ENCODE data around the gene HSPA1A. TPM values are rescaled to one million over a fixed set of nuclear protein-coding genes. Genes with fewer than 3 reads are reported as not detected.
"Not testable (repeated sequence)": the region's sequence is repeated elsewhere in the genome, so short reads cannot be mapped to it uniquely, and the experiment has no call there.

HSPA1A gene
- total RNA-seq, 1 donor from 2014 or later: 159 TPM

DNA sequence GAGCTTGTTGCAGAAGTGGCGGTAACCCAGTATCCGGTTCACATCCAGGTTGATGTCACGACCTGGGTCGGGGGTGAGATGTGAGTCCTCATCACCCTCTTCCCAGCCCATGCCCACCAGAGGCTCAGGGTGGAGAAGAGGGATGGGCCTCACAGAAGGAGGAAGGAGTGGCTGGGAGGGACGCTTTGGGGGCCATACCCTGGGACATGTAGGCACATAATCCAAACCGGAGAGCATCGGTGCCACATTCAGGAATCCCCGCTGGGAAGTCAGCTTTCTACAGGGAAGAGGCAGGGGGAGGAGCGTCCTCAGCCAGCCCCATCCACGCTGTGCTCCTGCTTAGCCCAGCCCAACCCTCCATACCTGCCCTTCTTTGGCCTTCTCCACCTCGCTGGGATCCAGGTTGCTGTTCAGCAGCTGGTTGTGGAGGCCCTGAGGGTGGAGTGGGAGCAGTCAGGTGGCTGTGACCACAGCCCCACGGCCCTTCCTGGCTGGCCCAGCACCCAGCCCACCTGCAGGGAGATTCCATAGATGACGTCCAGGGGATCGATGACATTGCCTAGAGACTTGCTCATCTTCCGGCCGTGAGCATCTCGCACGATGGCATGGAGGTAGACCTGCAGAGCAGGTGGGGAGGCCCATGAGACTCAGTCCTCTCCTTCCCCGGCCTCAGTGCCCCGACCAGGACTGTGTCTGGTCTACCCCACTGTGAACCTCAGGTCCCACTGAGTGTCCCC lies 34.7 kb upstream of the HSPA1A start:
- intact Hi-C loops (cut with micrococcal nuclease): no loop called here

DNA sequence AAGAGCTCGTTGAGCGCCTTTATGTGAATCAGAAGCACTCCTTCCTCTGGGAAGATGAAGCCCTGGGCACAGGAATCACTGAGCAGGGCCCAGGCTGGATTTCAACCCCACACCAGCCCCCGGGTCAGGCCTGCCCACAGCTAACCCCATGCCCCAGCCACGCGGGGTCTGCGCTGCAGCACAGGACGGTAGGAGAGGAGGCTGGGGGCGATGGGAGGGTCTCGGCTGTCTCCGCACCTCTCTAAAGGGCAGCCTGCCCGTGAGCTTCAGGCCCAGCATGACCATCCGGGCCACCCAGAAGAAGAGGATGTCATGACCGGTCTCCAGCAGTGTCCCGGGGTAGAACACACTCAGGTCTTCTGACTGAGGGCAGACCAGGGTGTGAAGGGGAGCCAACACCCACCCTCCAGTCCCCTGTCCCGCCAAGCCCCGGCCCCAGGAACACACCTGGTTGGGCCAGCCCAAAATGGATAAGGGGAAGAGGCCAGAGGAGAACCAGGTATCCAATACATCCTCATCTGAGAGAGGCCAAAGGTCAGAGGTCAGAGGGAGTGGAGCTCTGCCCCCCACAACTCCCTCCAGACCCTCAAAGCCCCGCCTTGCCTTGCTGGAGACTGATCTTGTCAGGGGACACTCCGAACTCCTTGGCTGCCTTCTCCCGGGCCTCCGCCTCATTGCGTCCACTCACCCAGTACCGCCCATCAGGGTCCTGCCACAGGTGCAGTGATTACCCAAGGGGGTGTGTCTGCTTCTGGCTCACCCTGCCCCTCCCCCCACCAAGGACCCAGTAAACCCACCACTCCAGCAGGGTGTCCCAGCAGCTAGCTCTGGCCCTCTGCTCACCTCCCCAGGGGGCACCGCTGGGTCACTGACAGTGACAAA lies 33.9 kb upstream of the HSPA1A start:
- intact Hi-C loops (cut with micrococcal nuclease): no loop called here

DNA sequence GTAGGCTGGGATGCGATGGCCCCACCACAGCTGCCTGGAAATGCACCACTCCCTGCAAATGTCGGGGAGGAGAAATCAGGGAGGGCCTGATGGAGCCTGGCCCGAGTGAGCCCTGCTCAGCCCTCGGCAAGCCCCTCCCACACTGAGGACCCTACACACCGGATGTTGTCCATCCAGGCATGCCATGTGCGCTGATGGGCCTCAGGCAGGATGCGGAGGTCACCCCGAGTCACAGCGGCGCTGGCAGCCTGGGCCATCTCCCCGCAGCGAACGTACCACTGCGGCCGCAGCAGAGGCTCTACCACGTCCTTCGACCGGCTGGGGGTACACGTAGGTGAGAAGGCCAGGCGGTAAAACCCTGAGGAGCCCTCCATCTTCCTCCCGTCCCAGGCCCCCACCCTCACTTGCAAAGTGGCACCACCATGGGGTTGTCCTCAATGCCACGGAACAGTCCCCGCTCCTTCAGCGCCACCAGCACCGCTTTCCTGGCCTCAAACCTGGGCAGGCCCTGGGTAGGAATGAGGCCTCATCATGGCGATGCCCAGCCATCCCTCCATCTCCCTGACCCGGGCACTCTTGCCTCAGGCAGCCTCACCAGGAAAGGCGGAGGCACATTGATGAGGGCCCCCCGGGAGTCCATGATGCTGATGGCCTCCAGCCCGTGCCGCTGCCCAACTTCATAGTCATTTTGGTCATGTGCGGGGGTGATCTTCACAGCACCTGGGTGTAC lies 33.1 kb upstream of the HSPA1A start:
- intact Hi-C loops (cut with micrococcal nuclease): no loop called here

DNA sequence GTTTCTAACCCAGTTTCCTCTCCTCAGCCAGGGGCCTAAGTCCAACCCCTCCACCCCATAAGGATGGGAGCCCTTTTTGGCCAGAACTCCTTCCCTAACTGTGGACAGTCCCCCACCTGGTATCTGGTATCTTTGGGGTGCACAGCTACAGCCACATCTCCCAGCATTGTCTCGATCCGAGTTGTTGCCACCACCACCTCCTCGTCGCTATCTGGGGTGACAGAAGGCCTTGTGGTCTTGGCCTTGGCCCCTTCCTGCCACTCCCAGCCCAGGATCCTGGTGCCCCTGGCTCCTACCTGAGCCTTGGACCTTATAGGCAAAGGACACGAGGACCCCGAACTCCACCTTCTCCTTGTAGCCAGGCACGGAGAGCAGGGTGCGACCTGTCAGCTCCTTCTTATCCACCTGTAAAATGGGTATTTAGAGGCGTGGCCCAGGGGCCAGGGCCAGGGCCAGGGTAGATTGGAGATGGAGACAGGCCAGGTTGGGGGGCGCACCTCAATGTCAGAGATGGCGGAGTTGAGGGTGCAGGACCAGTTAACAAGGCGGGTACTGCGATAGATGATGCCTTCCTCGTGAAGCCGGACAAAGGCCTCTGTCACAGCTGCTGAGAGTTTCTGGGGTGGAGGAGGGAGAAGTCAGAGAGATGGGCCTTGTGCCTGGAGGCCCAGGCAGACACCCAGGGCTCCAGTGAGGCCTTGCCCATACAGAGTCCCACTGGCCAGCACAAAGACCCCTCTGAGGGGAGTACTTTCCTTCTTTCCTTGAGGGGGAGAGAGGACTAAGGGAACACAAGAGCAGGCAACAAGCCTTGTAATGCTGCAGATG lies 31.0 kb upstream of the HSPA1A start:
- intact Hi-C loops (cut with micrococcal nuclease): no loop called here

DNA sequence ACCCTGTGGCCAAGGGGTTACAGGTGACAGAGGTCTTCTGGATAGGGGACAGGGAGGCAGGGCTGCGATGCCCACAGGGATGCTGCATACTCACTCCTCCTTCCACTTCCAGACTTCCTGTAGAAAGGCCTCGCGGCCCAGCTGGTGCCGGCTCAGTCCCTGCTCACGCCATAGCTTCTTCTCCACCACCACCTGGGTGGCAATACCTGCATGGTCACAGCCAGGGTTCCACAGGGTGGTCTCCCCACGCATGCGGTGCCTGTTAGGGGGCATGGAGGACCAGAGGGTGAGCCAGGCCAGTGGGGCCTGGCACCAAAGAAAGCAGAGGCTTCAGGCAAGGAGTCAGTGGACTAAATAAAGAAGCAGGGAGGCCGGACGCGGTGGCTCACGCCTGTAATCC lies 29.9 kb upstream of the HSPA1A start:
- intact Hi-C loops (cut with micrococcal nuclease): no loop called here

DNA sequence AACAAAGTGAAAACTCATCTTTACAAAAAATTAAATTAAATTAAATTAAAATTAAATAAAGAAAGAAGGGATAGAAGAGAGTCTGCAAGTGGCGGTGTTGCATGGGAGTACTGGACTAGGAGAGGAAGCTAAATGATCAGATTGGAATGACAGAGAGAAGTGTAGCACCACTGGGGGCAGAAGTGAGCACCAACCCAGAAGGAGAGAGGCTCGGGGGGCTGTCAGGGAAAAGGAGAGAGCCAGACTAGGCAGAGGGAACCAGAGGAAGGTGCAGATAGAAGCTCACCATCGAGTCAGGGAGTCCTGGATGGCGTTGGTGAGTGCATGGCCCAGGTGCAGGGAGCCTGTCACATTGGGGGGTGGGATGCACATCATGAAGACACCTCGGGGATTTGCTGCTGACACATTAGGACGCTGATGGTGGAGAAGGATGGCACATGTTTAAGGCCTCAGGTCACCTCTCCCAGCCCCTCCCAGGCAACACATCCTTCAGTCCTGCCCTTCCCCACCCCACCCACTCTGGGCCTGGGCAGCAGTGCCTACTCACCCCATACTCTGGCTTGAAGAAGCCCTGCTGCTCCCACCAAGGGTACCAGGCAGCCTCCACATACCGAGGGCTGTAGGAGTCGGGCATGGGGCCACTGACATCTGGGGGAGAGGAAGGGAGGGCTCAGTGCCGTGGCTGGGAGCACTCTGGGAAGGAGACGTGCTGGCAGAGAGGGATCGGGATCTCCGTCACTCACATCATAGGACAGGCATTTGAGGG lies 23.8 kb upstream of the HSPA1A start:
- intact Hi-C loops (cut with micrococcal nuclease): loop anchor here (10.0 kb wide), 1 partner anchor 297 kb away; the partner anchor contains the start of gene MICB

DNA sequence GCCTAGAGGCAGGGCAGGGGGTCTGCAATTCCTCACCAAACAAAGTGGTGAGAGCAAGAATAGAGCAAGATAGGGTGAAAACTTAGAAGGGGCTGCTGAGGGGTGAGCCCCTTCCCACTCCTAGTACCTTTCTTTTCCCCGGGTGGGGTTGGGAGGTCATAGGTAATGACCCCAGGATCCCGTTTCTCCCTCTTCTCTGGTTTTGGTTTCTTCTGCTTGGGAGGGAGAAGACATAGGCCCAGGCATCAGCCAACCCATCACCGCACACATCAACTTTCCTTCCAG lies 23.3 kb upstream of the HSPA1A start:
- intact Hi-C loops (cut with micrococcal nuclease): loop anchor here (10.0 kb wide), 1 partner anchor 297 kb away; the partner anchor contains the start of gene MICB

DNA sequence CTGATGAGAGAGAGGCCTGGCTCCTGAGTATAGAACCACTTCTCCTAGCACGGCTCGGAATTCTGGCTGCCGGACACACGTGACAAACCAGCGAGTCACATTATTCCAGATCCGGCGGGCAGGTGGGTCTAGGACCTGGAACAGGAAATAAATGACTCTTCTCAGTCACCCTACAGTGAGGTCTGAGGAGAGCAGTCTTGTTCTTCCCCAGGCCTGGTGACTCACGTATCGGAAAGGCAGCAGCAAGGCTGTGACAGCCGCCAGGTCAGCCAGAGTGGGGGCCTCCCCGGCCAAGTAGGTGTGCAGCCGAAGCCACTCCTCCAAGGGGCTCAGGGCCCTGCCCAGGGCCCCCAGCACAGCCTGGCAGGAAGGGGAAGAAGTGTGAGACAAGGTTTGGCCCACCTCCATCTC lies 22.6 kb upstream of the HSPA1A start:
- intact Hi-C loops (cut with micrococcal nuclease): loop anchor here (10.0 kb wide), 1 partner anchor 298 kb away; the partner anchor contains the start of gene MICB

DNA sequence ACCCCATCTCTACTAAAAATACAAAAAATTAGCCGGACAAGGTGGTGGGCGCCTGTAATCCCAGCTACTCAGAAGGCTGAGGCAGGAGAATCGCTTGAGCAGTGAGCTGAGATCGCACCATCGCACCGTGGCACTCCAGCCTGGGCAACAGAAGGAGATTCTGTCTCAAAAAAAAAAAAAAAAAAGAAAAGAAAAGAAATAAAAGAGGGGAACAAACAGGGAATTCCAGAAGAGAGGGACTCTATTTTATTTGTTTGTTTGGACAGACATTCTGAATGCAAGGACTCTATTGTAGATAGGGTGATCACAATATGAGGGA lies 21.5 kb upstream of the HSPA1A start:
- intact Hi-C loops (cut with micrococcal nuclease): loop anchor here (1.0 to 10.0 kb wide), 3 partner anchors 17 to 299 kb away; partner anchors contain the start of genes MICB, NEU1 and VWA7

DNA sequence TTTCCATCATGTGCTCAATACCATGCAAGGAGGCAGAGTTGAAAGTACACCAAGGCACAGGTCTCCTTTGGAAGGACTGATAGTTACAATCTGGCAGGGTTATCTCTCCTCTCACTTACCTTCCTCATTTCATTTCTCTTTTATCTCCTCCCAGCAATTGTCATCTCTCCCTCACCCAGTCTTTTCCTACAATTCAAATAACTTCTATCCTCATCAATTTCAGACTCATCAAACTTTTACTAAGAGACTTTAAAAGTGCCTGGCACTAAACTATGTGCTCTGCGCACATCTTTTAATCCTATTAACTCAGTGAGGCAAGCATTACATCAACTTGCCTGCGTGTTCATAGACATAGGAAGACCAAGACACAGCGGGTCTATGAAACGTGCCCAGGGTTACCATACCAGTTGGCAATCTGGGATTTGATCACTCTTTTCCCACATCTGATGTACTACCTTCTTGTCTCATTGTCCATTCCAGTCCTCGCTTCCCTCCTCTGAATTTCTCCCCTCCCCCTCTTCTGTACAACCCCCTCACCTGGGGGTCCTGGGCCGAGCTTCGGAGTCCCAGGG lies 21.0 kb upstream of the HSPA1A start:
- intact Hi-C loops (cut with micrococcal nuclease): loop anchor here (1.0 to 10.0 kb wide), 3 partner anchors 17 to 300 kb away; partner anchors contain the start of genes MICB, NEU1 and VWA7

DNA sequence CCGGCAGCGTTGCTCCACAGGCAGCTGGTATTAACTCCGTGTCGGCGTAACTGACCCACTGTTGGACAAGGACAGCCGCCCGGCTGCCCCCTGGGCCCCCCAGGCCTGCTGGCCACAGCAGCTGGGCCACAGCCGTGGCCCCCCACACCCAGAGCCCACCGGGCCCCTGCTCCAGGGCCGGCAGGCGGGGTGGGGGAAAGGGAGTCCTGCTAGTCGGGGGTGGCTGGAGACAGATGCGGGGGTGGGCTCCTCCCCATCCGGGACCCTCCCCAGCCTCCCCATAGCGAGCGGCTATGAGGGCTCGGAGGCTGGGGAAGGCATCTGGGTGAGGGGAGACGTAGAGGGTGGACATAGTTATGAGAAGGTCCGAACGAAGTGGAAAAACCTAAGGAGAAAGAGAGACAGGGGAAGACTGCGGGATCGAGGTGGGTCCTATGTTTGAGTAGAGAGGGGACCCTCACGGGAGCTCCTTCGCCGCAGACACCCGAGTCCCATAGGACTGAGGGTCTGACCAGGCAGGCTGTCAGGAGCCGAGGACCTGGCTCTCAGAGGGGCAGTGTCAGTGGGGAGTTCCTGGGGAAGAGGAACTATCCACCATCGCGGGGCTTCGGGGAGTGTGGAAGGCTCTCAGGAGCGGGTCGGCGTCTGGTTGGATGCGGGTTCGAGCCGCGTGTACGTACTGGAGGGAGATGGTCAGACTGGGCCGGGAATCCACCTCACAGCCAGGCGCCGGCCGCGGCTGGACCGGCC lies 20.3 kb upstream of the HSPA1A start:
- intact Hi-C loops (cut with micrococcal nuclease): loop anchor here (1.0 to 10.0 kb wide), 6 partner anchors 18 to 300 kb away; partner anchors contain the start of genes MICB, NEU1, SKIC2 and VWA7

DNA sequence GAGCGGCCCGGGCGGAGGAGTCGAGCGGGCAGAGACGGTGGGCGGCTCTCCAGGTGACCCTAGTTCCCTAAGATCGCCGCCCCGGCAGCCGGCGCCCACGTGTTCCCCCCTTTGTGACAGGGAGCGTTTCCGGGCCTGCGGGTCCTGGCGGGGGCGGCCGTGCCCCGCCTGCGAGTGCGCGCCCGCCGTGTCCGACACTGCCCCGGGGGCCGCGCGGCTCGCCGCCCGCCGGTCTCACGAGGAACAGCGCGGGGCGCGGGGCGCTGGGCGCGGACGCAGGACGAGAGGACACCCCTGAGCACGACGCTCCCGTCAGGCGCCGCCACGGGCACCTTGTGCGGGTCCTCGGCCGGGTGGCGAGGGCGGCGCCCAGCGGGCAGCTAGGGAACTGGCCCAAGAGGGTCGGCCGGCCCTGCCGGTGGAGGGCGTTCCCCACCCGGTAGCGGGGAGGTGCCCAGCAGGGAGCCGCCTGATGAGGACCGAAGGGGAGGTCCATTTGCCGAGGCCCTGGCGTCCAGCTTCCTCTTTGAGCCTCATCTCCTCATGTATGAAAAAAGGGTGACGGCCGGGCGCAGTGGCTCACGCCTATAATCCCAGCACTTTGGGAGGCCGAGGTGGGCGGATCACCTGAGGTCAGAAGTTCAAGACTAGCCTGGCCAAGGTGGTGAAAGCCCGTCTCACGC lies 19.6 kb upstream of the HSPA1A start, which contains the start of gene VARS1:
Gene VARS1 (minus strand): TSS at position 137 of the 683 bp plus-strand sequence. CDS start 535 bp downstream, outside the sequence.
- intact Hi-C loops (cut with micrococcal nuclease): loop anchor here (1.0 to 10.0 kb wide), 6 partner anchors 19 to 301 kb away; partner anchors contain the start of genes HSPA1A, HSPA1L, MICB and NEU1

DNA sequence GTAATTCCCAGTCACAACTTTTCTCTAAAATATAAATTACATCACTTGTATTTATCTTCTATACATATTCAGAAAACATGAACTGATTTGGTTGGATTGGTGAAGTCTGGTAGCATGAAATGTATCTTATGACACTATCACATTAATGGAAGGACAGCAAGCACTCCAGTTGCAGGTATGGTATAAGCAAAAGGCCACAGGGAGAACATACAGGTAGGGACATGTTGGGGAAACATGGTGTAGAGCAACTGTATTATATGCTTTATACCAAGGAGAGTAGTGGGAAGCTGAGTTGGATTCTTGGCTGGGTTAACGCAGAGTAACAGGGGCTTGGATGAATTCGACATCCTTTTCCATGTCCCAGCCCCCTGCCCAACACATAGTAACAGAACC lies 18.4 kb upstream of the HSPA1A start:
- intact Hi-C loops (cut with micrococcal nuclease): loop anchor here (1.0 to 10.0 kb wide), 5 partner anchors 9 to 302 kb away; partner anchors contain the start of genes ABHD16A, HSPA1A, HSPA1L and LSM2

DNA sequence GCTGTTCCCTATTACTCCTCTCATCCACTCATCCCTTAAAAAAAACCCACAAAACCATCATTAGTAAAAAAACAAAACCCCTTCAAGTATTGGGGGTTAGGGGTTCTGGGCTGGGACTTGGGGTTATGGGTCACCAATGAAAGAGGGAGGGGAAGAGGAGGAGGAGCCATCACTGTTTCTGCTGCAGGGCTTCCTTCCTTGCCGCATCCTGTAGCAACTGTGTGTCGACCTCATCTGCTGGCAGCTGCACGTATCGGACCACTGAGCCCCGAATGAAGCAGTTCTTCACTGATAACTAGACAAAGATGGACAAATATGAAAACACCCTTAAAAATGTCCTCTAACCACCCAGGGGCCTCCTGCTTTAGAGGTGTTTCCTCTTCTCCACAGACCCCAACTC lies 17.8 kb upstream of the HSPA1A start:
- intact Hi-C loops (cut with micrococcal nuclease): loop anchor here (1.0 to 10.0 kb wide), 5 partner anchors 9 to 303 kb away; partner anchors contain the start of genes ABHD16A, HSPA1A, HSPA1L and LSM2

DNA sequence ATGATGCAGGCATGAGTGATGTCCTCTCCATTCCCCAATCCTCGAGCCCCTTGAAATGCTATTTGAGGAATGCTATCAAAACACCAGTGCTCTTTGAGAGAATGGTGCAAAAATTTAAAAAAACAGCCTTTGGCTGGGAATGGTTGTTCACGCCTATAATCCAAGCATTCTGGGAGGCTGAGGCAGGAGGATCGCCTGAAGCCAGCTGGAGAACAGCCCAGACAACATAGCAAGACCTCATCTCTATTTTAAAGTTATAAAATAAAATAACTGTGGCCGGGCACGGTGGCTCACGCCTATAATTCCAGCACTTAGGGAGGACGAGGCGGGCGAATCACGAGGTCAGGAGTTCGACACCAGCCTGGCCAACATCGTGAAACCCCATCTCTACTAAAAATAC lies 15.6 kb upstream of the HSPA1A start:
- intact Hi-C loops (cut with micrococcal nuclease): loop anchor here (10.0 kb wide), 1 partner anchor 305 kb away; the partner anchor contains the start of gene MICB

DNA sequence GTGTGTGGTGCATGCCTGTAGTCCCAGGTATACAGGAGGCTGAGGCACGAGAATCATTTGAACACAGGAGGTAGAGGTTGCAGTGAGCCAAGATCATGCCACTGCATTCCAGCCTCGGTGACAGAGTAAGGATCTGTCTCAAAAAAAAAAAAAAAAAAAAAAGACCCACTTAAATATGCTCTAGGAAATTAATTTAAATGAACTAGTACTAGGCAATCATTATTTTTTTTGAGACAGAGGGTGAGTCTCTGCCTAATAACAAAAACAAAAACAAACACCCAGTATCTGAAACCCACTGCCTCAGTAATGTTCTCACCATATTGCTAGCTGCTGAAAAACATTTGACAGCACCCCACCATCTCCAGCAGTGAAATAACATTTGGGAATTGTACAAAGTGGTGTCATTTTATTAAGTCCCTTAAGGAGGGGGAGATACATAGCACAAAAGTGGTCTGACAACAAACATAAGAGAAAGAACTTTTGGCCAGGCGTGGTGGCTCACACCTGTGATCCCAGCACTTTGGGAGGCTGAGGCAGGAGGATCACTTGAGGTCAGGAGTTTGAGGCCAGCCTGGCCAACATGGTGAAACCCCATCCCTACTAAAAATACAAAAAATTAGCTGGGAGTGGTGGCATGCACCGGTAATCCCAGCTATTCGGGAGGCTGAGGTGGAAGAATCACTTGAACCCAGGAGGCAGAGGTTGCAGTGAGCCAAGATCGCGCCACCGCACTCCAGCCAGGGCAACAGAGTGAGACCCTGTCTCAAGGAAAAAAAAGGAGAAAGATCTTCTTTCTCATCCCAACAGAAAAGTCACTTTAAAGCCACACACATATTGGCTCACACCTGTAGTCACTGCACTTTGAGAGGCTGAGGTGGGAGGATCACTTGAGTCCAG lies 14.1 kb upstream of the HSPA1A start:
- intact Hi-C loops (cut with micrococcal nuclease): not testable (repeated sequence)

Measured in T-helper 1 cell treated with Interleukin-12 subunit alpha and Interleukin-12 subunit beta and Interleukin-4 antibody, amounts not matched to agents 30 ng/mL and 1 ng/mL, for 36 hours (primary cell).